Neuronal stem cell (in vitro differentiated cells): ENCODE results near the gene TAOK2.

Source experiments
- DNase-seq: peaks from one replicate; pipeline ENCODE4 v3.0.0-alpha.2; 2013; ENCODE audit warnings: low spot score
- H2AFZ ChIP-seq: one replicate; pipeline ENCODE4 v1.6.1; 2013; ENCODE audit warnings: mild to moderate bottlenecking, low read length, inconsistent platforms
- H2AK5ac ChIP-seq: 2 replicates; pipeline ENCODE4 v1.6.1; 2013; ENCODE audit warnings: low read depth, mild to moderate bottlenecking, inconsistent platforms, low read length, moderate library complexity, mixed read lengths
- H2BK120ac ChIP-seq: 2 replicates; pipeline ENCODE4 v1.6.1; 2013; ENCODE audit warnings: low read depth, mild to moderate bottlenecking, inconsistent platforms, low read length, moderate library complexity, mixed read lengths
- H2BK12ac ChIP-seq: one replicate; pipeline ENCODE4 v1.6.1; 2013; ENCODE audit warnings: low read length, inconsistent platforms
- H2BK15ac ChIP-seq: 2 replicates; pipeline ENCODE4 v1.6.1; 2013; ENCODE audit warnings: mild to moderate bottlenecking, low read length, inconsistent platforms, mixed read lengths
- H2BK5ac ChIP-seq: one replicate; pipeline ENCODE4 v1.6.1; 2013; ENCODE audit warnings: inconsistent platforms, mild to moderate bottlenecking, low read length, moderate library complexity
- H3K14ac ChIP-seq: one replicate; pipeline ENCODE4 v1.6.1; 2013; ENCODE audit warnings: low read length, inconsistent platforms
- H3K18ac ChIP-seq: 2 replicates; pipeline ENCODE4 v1.6.1; 2013; ENCODE audit warnings: low read length, inconsistent platforms
- H3K23ac ChIP-seq: 2 replicates; pipeline ENCODE4 v1.6.1; 2013; ENCODE audit warnings: low read depth, mild to moderate bottlenecking, mixed read lengths, low read length, inconsistent platforms; ENCODE audit not compliant: poor library complexity
- H3K27ac ChIP-seq: replicated peaks from 3 replicates; pipeline ENCODE4 v1.5.1; 2013; ENCODE audit warnings: low read length, inconsistent platforms
- H3K27me3 ChIP-seq, 3 experiments: 2 replicates each; pipeline ENCODE4 v1.6.1; 2013; ENCODE audit warnings: low read length in 3 of 3, mild to moderate bottlenecking in 2 of 3, inconsistent platforms in 1 of 3, low read depth in 1 of 3, mixed read lengths in 1 of 3, moderate library complexity in 1 of 3; ENCODE audit not compliant: control insufficient read depth in 3 of 3, insufficient read depth in 3 of 3
- H3K36me3 ChIP-seq, 2 donors: replicated peaks in 1 of 2; 2 replicates each; pipeline ENCODE4 v1.6.1; 2013; ENCODE audit warnings: low read length in 2 of 2; ENCODE audit not compliant: control insufficient read depth in 2 of 2, insufficient read depth in 2 of 2
- H3K4ac ChIP-seq: 2 replicates; pipeline ENCODE4 v1.6.1; 2013; ENCODE audit warnings: inconsistent platforms, mild to moderate bottlenecking, low read length, moderate library complexity
- H3K4me1 ChIP-seq, 2 donors: 1 replicate in 1 of 2; 2 replicates in 1 of 2; pipeline ENCODE4 v1.6.1; 2013; ENCODE audit warnings: low read length in 2 of 2, low read depth in 1 of 2; ENCODE audit not compliant: control insufficient read depth in 2 of 2, insufficient read depth in 1 of 2
- H3K4me2 ChIP-seq: one replicate; pipeline ENCODE4 v1.6.1; 2013; ENCODE audit warnings: mild to moderate bottlenecking, low read length, inconsistent platforms; ENCODE audit not compliant: insufficient read depth, poor library complexity, severe bottlenecking
- H3K4me3 ChIP-seq, 2 donors: 2 replicates each; pipeline ENCODE4 v1.5.1; 2013; ENCODE audit warnings: low read length in 2 of 2, mild to moderate bottlenecking in 2 of 2, inconsistent platforms in 1 of 2, moderate library complexity in 1 of 2
- H3K79me1 ChIP-seq: one replicate; pipeline ENCODE4 v1.6.1; 2013; ENCODE audit warnings: low read depth, mild to moderate bottlenecking, inconsistent platforms, low read length, moderate library complexity
- H3K9ac ChIP-seq: one replicate; pipeline ENCODE4 v1.6.1; 2013; ENCODE audit warnings: mild to moderate bottlenecking, low read depth, low read length, inconsistent platforms; ENCODE audit not compliant: poor library complexity
- H3K9me3 ChIP-seq, 2 donors: replicated peaks in 1 of 2; 2 replicates each; pipeline versions ENCODE3 to v1.6.1; 2013; ENCODE audit warnings: low read length in 2 of 2, mild to moderate bottlenecking in 2 of 2, inconsistent platforms in 1 of 2, low read depth in 1 of 2, mixed read lengths in 1 of 2, moderate library complexity in 1 of 2; ENCODE audit not compliant: control insufficient read depth in 2 of 2, insufficient read depth in 1 of 2
- H4K8ac ChIP-seq: one replicate; pipeline ENCODE4 v1.6.1; 2013; ENCODE audit warnings: low read depth, mild to moderate bottlenecking, inconsistent platforms, low read length, moderate library complexity
- H4K91ac ChIP-seq: one replicate; pipeline ENCODE4 v1.6.1; 2013; ENCODE audit warnings: low read length, low read depth, mild to moderate bottlenecking, inconsistent platforms; ENCODE audit not compliant: poor library complexity
- WGBS, 2 donors: extraction: QIAGEN DNeasy Blood & Tissue Kit; methylation state at CpG; one replicate each; pipeline ENCODE4 v1.1.7; 2013; ENCODE audit warnings: missing lambda C conversion rate in 2 of 2, mixed read lengths in 1 of 2; ENCODE audit not compliant: insufficient read length in 2 of 2, insufficient replicate concordance in 1 of 2; ENCODE audit errors: extremely low coverage in 2 of 2; 5-methylcytosine and 5-hydroxymethylcytosine counted together

Gene TAOK2

GRCh38 chr16:30027588-30028437 is 54.1 kb downstream of the TAOK2 start:
- WGBS, 2 donors, result no CpG with 5 or more reads among the region's 13 CpGs
- no peaks in the 10 kb centered on the region for H3K9me3 ChIP-seq
- no peak overlapping the region for H3K4me3 ChIP-seq
- H4K91ac ChIP-seq, result no peak overlapping the region
- no peak overlapping the region for H2AK5ac ChIP-seq
- no peak overlapping the region for H3K4ac ChIP-seq
- no peak overlapping the region for H2BK12ac ChIP-seq
- no peak overlapping the region for H3K9ac ChIP-seq
- peaks cover 12 to 24% of the 10 kb centered on the region in 2 donors for H3K4me1 ChIP-seq
- H3K23ac ChIP-seq, result no peak overlapping the region
- H3K79me1 ChIP-seq, result no peaks in the 10 kb centered on the region
- no peak overlapping the region for H4K8ac ChIP-seq
- H3K14ac ChIP-seq, result no peak overlapping the region
- no peak overlapping the region for H2BK5ac ChIP-seq
- no peak overlapping the region for H2AFZ ChIP-seq
- H3K27ac ChIP-seq, result no peak overlapping the region
- peaks cover 0 to 7% of the 10 kb centered on the region in 2 donors for H3K36me3 ChIP-seq
- H3K4me2 ChIP-seq, result no peak overlapping the region
- no peak for DNase-seq
- H3K27me3 ChIP-seq, result peaks cover 0 to 24% (median 0%) of the 10 kb centered on the region in 3 experiments
- no peak overlapping the region for H2BK120ac ChIP-seq
- no peak overlapping the region for H3K18ac ChIP-seq
- no peak overlapping the region for H2BK15ac ChIP-seq

- no peaks in the 10 kb centered on the region for H3K79me1 ChIP-seq
- no peak overlapping the region for H2BK5ac ChIP-seq
- WGBS, 2 donors, result no CpG with 5 or more reads among the region's 18 CpGs
- H4K91ac ChIP-seq, result no peak overlapping the region
- no peak overlapping the region for H2BK15ac ChIP-seq
- H3K18ac ChIP-seq, result peak overlapping the region; percentile 66
- no peak overlapping the region for H2AFZ ChIP-seq
- H3K14ac ChIP-seq, result no peak overlapping the region
- no peak overlapping the region for H3K4ac ChIP-seq
- DNase-seq, result peak; percentile 59
- no peak overlapping the region for H3K4me3 ChIP-seq
- H3K27me3 ChIP-seq, result peaks cover 0 to 24% (median 0%) of the 10 kb centered on the region in 3 experiments
- H3K4me2 ChIP-seq, result peak overlapping the region; percentile 4
- H3K9me3 ChIP-seq, result no peaks in the 10 kb centered on the region
- no peak overlapping the region for H2AK5ac ChIP-seq
- peaks cover 12 to 24% of the 10 kb centered on the region in 2 donors for H3K4me1 ChIP-seq
- no peak overlapping the region for H2BK120ac ChIP-seq
- peaks cover 0 to 7% of the 10 kb centered on the region in 2 donors for H3K36me3 ChIP-seq
- H3K9ac ChIP-seq, result peak overlapping the region; percentile 80
- peak overlapping the region; percentile 81 for H3K23ac ChIP-seq
- H3K27ac ChIP-seq, result no peak overlapping the region
- no peak overlapping the region for H2BK12ac ChIP-seq
- no peak overlapping the region for H4K8ac ChIP-seq
Observed at GRCh38 chr16:30028438-30029076, 54.9 kb downstream of the TAOK2 start.

GRCh38 chr16:30030011-30030685 is 56.5 kb downstream of the TAOK2 start:
- H3K36me3 ChIP-seq, result peaks cover 0 to 7% of the 10 kb centered on the region in 2 donors
- no CpG with 5 or more reads among the region's 23 CpGs for WGBS, 2 donors
- no peak overlapping the region for H2BK120ac ChIP-seq
- H3K18ac ChIP-seq, result peak overlapping the region; percentile 94
- peaks cover 12 to 24% of the 10 kb centered on the region in 2 donors for H3K4me1 ChIP-seq
- H3K9ac ChIP-seq, result peak overlapping the region; percentile 75
- no peak overlapping the region for H4K8ac ChIP-seq
- peak overlapping the region; percentile 45 to 78 for H3K4me3 ChIP-seq
- peak overlapping the region; percentile 94 for H2AFZ ChIP-seq
- no peak overlapping the region for H3K4ac ChIP-seq
- peaks cover 0 to 24% (median under 1%) of the 10 kb centered on the region in 3 experiments for H3K27me3 ChIP-seq
- no peak overlapping the region for H3K23ac ChIP-seq
- H3K4me2 ChIP-seq, result peak overlapping the region; percentile 82
- peak overlapping the region; percentile 54 for H2BK5ac ChIP-seq
- no peak overlapping the region for H4K91ac ChIP-seq
- H3K14ac ChIP-seq, result no peak overlapping the region
- H2AK5ac ChIP-seq, result peak overlapping the region; percentile 54
- H2BK12ac ChIP-seq, result no peak overlapping the region
- H3K9me3 ChIP-seq, result no peaks in the 10 kb centered on the region
- DNase-seq, result no peak
- peak overlapping the region; percentile 26 for H2BK15ac ChIP-seq
- no peak overlapping the region for H3K27ac ChIP-seq
- H3K79me1 ChIP-seq, result peaks cover under 1% of the 10 kb centered on the region
